WTC11 (cell line): ENCODE data around the gene DNAJB8. TPM values are rescaled to one million over a fixed set of nuclear protein-coding genes. Genes with fewer than 3 reads are reported as not detected.

ENCODE experiments used
- ATAC-seq: fragments of 200-7000 bp; cut with Tn5 transposase; 2 replicates; pipeline ENCODE4 v1.10.0; 2021; ENCODE audit warnings: mild to moderate bottlenecking, moderate library complexity
- CTCF ChIA-PET: fragments of 300-600 bp; sonication (Branson Sonifier 250); formaldehyde crosslinking; loops from one replicate; lab custom pipeline; 2021; ENCODE audit warnings: antibody characterized with exemption; lab: Charles Lee
- POLR2A ChIA-PET: fragments of 350-600 bp; sonication (Branson Sonifier 250); formaldehyde crosslinking; loops from one replicate; lab custom pipeline; 2021; ENCODE audit warnings: antibody characterized with exemption; lab: Charles Lee
- DNase-seq: peaks from one replicate; pipeline ENCODE4 v3.0.0; 2021; ENCODE audit warnings: low spot score
- H3K27ac Mint-ChIP-seq: 2 replicates; pipeline ENCODE4 v1.8.0; 2021; ENCODE audit warnings: mixed read lengths
- H3K27me3 Mint-ChIP-seq: 2 replicates; pipeline ENCODE4 v1.8.0; 2021; ENCODE audit warnings: low read depth, mild to moderate bottlenecking, moderate library complexity, mixed read lengths
- H3K36me3 Mint-ChIP-seq: 2 replicates; pipeline ENCODE4 v1.8.0; 2021; ENCODE audit warnings: mixed read lengths
- H3K4me1 Mint-ChIP-seq: 2 replicates; pipeline ENCODE4 v1.8.0; 2022; ENCODE audit warnings: mixed read lengths
- H3K4me3 Mint-ChIP-seq: 2 replicates; pipeline ENCODE4 v1.8.0; 2021; ENCODE audit warnings: mild to moderate bottlenecking, moderate library complexity, mixed read lengths
- H3K9me3 Mint-ChIP-seq: 2 replicates; pipeline ENCODE4 v1.8.0; 2021; ENCODE audit warnings: mixed read lengths
- ATF6 ChIP-seq: sonication (generic); formaldehyde crosslinking; IDR thresholded peaks from 2 replicates; pipeline ENCODE4 v1.8.1; 2023; ENCODE audit warnings: mild to moderate bottlenecking, missing genetic modification reagents
- CREM ChIP-seq: sonication (generic); formaldehyde crosslinking; IDR thresholded peaks from 2 replicates; pipeline ENCODE4 v1.8.1; 2022; ENCODE audit warnings: mild to moderate bottlenecking, missing genetic modification reagents, moderate library complexity
- ESRRA ChIP-seq: sonication (generic); formaldehyde crosslinking; IDR thresholded peaks from 2 replicates; pipeline ENCODE4 v1.8.1; 2022; ENCODE audit warnings: mild to moderate bottlenecking, missing genetic modification reagents, borderline replicate concordance
- FOXP1 ChIP-seq: sonication (generic); formaldehyde crosslinking; IDR thresholded peaks from 2 replicates; pipeline ENCODE4 v1.8.0; 2022; ENCODE audit warnings: missing genetic modification reagents, mild to moderate bottlenecking, moderate library complexity, borderline replicate concordance
- JAZF1 ChIP-seq: fragments of 250-450 bp; sonication (Bioruptor Pico); IDR thresholded peaks from 2 replicates; pipeline ENCODE4 v1.9.0; 2021; ENCODE audit warnings: moderate library complexity, mild to moderate bottlenecking, inconsistent platforms
- MLX ChIP-seq: sonication (generic); formaldehyde crosslinking; IDR thresholded peaks from 2 replicates; pipeline ENCODE4 v1.8.1; 2023; ENCODE audit warnings: mild to moderate bottlenecking, missing genetic modification reagents, moderate library complexity
- NFE2L1 ChIP-seq: sonication (generic); formaldehyde crosslinking; IDR thresholded peaks from 2 replicates; pipeline ENCODE4 v1.8.1; 2023; ENCODE audit warnings: missing genetic modification reagents
- PRRX2 ChIP-seq: fragments of 250-450 bp; sonication (Bioruptor Pico); IDR thresholded peaks from 2 replicates; pipeline ENCODE4 v1.8.0; 2021; ENCODE audit warnings: mild to moderate bottlenecking
- SMAD3 ChIP-seq: sonication (generic); formaldehyde crosslinking; IDR thresholded peaks from 2 replicates; pipeline ENCODE4 v1.8.0; 2022; ENCODE audit warnings: missing genetic modification reagents, mild to moderate bottlenecking, borderline replicate concordance
- SMAD4 ChIP-seq: sonication (generic); formaldehyde crosslinking; IDR thresholded peaks from 2 replicates; pipeline ENCODE4 v1.8.0; 2022; ENCODE audit warnings: mild to moderate bottlenecking, missing genetic modification reagents
- SOX15 ChIP-seq: fragments of 250-450 bp; sonication (Bioruptor Pico); IDR thresholded peaks from 2 replicates; pipeline ENCODE4 v1.9.0; 2021; ENCODE audit warnings: mild to moderate bottlenecking
- ZNF317 ChIP-seq: sonication (generic); formaldehyde crosslinking; IDR thresholded peaks from 2 replicates; pipeline ENCODE4 v1.8.1; 2023; ENCODE audit warnings: low read depth, mild to moderate bottlenecking, moderate library complexity, missing genetic modification reagents, borderline replicate concordance
- ZNF425 ChIP-seq: fragments of 250-450 bp; sonication (Bioruptor Pico); conservative IDR thresholded peaks from 2 replicates; pipeline ENCODE4 v1.9.0; 2021; ENCODE audit warnings: mild to moderate bottlenecking
- ZSCAN18 ChIP-seq: fragments of 250-450 bp; sonication (Bioruptor Pico); IDR thresholded peaks from 2 replicates; pipeline ENCODE4 v2.1.2; 2022; ENCODE audit warnings: mild to moderate bottlenecking, moderate library complexity
- total RNA-seq: library from RNA; stranded (reverse); gene quantifications from 3 replicates; pipeline ENCODE4 v1.2.3, GENCODE V29; 2021
- TF ChIP-seq, protein P1 (sequence below): sonication (generic); formaldehyde crosslinking; IDR thresholded peaks from 2 replicates; pipeline ENCODE4 v1.8.0; 2023; ENCODE audit warnings: mild to moderate bottlenecking, missing genetic modification reagents
- TF ChIP-seq, protein P2 (sequence below): fragments of 250-450 bp; sonication (Bioruptor Pico); IDR thresholded peaks from 2 replicates; pipeline ENCODE4 v1.9.0; 2021; ENCODE audit warnings: mild to moderate bottlenecking

Gene DNAJB8
- total RNA-seq, 1 experiment from 2014 or later: not detected

DNA sequence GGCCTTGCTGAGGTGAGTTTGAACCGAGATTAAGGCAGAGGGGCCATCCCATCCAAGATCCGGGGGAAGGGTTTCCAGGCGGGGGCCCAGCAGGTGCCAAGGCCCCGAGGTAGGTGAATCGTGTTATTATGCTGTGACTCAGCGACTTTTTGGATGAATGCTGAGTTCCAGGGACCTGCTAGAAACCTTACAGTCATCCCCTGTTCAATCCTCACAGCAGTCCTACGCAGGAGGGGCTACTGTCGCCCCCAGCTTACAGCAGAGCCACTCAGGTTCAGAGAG is 40.9 kb downstream of the DNAJB8 start:
- H3K4me1 Mint-ChIP-seq: peaks cover 21% of the 10 kb centered on the region
- H3K9me3 Mint-ChIP-seq: no peaks in the 10 kb centered on the region
- POLR2A ChIA-PET: no interaction called here
- peaks cover 51% of the 10 kb centered on the region for H3K27me3 Mint-ChIP-seq
- no peaks in the 10 kb centered on the region for H3K36me3 Mint-ChIP-seq
- DNase-seq: no peak
- TF ChIP-seq ESRRA (CRISPR knock-in tag) (0 out of 2 replicates have a peak, but pooled peaks have one; percentile 7), ZNF317 (no peak)
- no peak overlapping the region for H3K4me3 Mint-ChIP-seq
- H3K27ac Mint-ChIP-seq: no peak overlapping the region
- CTCF ChIA-PET: interaction anchor here (0.5 to 5.6 kb wide), 19 partner anchors 13 to 420 kb away, joined by 3 to 54 read pairs (median 5); no protein-coding TSS in a partner anchor
- no peak for ATAC-seq

GRCh38 chr3:128425142-128425845 is 41.4 kb downstream of the DNAJB8 start:
- no peak overlapping the region for H3K4me3 Mint-ChIP-seq
- ChIA-PET CTCF (interaction anchor here (0.5 to 5.6 kb wide), 20 partner anchors 13 to 419 kb away, joined by 3 to 54 read pairs (median 5); no protein-coding TSS in a partner anchor), POLR2A (no interaction called here)
- H3K9me3 Mint-ChIP-seq: no peaks in the 10 kb centered on the region
- H3K27ac Mint-ChIP-seq: no peak overlapping the region
- DNase-seq (no peak), ATAC-seq (no peak)
- 0 out of 2 replicates have a peak, but pooled peaks have one; percentile 16 for TF ChIP-seq FOXP1 (CRISPR knock-in tag)
- no peak for TF ChIP-seq PRRX2 (CRISPR knock-in tag)
- no peak for TF ChIP-seq ATF6
- TF ChIP-seq, protein P1, sequence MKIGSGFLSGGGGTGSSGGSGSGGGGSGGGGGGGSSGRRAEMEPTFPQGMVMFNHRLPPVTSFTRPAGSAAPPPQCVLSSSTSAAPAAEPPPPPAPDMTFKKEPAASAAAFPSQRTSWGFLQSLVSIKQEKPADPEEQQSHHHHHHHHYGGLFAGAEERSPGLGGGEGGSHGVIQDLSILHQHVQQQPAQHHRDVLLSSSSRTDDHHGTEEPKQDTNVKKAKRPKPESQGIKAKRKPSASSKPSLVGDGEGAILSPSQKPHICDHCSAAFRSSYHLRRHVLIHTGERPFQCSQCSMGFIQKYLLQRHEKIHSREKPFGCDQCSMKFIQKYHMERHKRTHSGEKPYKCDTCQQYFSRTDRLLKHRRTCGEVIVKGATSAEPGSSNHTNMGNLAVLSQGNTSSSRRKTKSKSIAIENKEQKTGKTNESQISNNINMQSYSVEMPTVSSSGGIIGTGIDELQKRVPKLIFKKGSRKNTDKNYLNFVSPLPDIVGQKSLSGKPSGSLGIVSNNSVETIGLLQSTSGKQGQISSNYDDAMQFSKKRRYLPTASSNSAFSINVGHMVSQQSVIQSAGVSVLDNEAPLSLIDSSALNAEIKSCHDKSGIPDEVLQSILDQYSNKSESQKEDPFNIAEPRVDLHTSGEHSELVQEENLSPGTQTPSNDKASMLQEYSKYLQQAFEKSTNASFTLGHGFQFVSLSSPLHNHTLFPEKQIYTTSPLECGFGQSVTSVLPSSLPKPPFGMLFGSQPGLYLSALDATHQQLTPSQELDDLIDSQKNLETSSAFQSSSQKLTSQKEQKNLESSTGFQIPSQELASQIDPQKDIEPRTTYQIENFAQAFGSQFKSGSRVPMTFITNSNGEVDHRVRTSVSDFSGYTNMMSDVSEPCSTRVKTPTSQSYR: no peak
- no peak for TF ChIP-seq ZSCAN18 (CRISPR knock-in tag)
- H3K4me1 Mint-ChIP-seq: peaks cover 17% of the 10 kb centered on the region
- no peaks in the 10 kb centered on the region for H3K36me3 Mint-ChIP-seq
- peaks cover 46% of the 10 kb centered on the region for H3K27me3 Mint-ChIP-seq

GRCh38 chr3:128424508-128425069 is 42.1 kb downstream of the DNAJB8 start:
- H3K36me3 Mint-ChIP-seq: no peaks in the 10 kb centered on the region
- no peak for DNase-seq
- H3K9me3 Mint-ChIP-seq: no peaks in the 10 kb centered on the region
- H3K27ac Mint-ChIP-seq: no peak overlapping the region
- ChIA-PET CTCF (interaction anchor here (0.6 to 5.6 kb wide), 6 partner anchors 14 to 199 kb away, joined by 3 to 54 read pairs (median 8); no protein-coding TSS in a partner anchor), POLR2A (no interaction called here)
- H3K27me3 Mint-ChIP-seq: peaks cover 39% of the 10 kb centered on the region
- H3K4me1 Mint-ChIP-seq: peaks cover 21% of the 10 kb centered on the region
- no peak overlapping the region for H3K4me3 Mint-ChIP-seq
- no peak for ATAC-seq
- no peak for TF ChIP-seq MLX
- no peak for TF ChIP-seq JAZF1 (CRISPR knock-in tag)
- TF ChIP-seq CREM (CRISPR knock-in tag): no peak
- TF ChIP-seq, protein P2, sequence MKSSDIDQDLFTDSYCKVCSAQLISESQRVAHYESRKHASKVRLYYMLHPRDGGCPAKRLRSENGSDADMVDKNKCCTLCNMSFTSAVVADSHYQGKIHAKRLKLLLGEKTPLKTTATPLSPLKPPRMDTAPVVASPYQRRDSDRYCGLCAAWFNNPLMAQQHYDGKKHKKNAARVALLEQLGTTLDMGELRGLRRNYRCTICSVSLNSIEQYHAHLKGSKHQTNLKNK (CRISPR knock-in tag): no peak
- TF ChIP-seq ZNF317: no peak
- TF ChIP-seq SOX15 (CRISPR knock-in tag): no peak
- TF ChIP-seq SMAD3 (CRISPR knock-in tag): no peak
- TF ChIP-seq ZNF425 (CRISPR knock-in tag): no peak
- TF ChIP-seq SMAD4 (CRISPR knock-in tag): no peak
- TF ChIP-seq, protein P1: no peak
- TF ChIP-seq NFE2L1: no peak
